Gastroesophageal sphincter (tissue), 4 donors: Measurements from ENCODE around the gene CYP4F22. TPM values are rescaled to one million over a fixed set of nuclear protein-coding genes. Genes with fewer than 3 reads are reported as not detected.
"Not testable (repeated sequence)": the region's sequence is repeated elsewhere in the genome, so short reads cannot be mapped to it uniquely, and the experiment has no call there.

Source experiments
- ATAC-seq: fragments of 150-250 bp; one replicate; pipeline ENCODE4 v1.9.1; 2016; ENCODE audit warnings: mild to moderate bottlenecking, moderate library complexity
- H3K27ac ChIP-seq, 4 donors: fragments of 200-600 bp; sonication (generic) in 3 of 4; 1 replicate in 3 of 4; 2 replicates in 1 of 4; pipeline ENCODE4 v1.5.1; 2016 to 2019
- H3K27me3 ChIP-seq: fragments of 200-600 bp; sonication (generic); one replicate; pipeline ENCODE4 v1.5.1; 2019
- H3K36me3 ChIP-seq, 2 donors: fragments of 200-600 bp; sonication (generic); one replicate each; pipeline ENCODE4 v1.5.1; 2019; ENCODE audit warnings: control low read depth in 1 of 2
- H3K4me1 ChIP-seq, 3 donors: fragments of 200-600 bp; sonication (generic); 1 replicate in 2 of 3; 2 replicates in 1 of 3; pipeline ENCODE4 v1.5.1; 2016 to 2019; ENCODE audit warnings: control low read depth in 2 of 3
- H3K4me3 ChIP-seq, 2 donors: fragments of 200-600 bp; sonication (generic); one replicate each; pipeline ENCODE4 v1.5.1; 2019; ENCODE audit warnings: mild to moderate bottlenecking in 1 of 2, moderate library complexity in 1 of 2
- H3K9me3 ChIP-seq, 3 donors: fragments of 200-600 bp; sonication (generic); one replicate each; pipeline ENCODE4 v1.5.1; 2017 to 2019; ENCODE audit warnings: control low read depth in 2 of 3
- CTCF ChIP-seq, 4 experiments: fragments of 200-600 bp in 2 of 4; fragments of 450-650 bp in 2 of 4; sonication (generic) in 1 of 4; IDR thresholded peaks; one replicate each; pipeline ENCODE4 v1.5.1; 2017 to 2019; ENCODE audit warnings: antibody characterized with exemption in 4 of 4, mild to moderate bottlenecking in 2 of 4, moderate library complexity in 2 of 4
- EP300 ChIP-seq: sonication (generic); formaldehyde crosslinking; IDR thresholded peaks from one replicate; pipeline ENCODE4 v1.6.1; 2017; ENCODE audit warnings: antibody characterized with exemption, mild to moderate bottlenecking
- POLR2A ChIP-seq, 2 donors: fragments of 450-650 bp; IDR thresholded peaks; one replicate each; pipeline ENCODE4 v1.6.1; 2017; ENCODE audit warnings: antibody characterized with exemption in 2 of 2, mild to moderate bottlenecking in 2 of 2, moderate library complexity in 1 of 2
- POLR2AphosphoS5 ChIP-seq: sonication (generic); formaldehyde crosslinking; IDR thresholded peaks from one replicate; pipeline ENCODE4 v1.6.1; 2017; ENCODE audit warnings: antibody characterized with exemption
- WGBS, 2 donors: methylation state at CpG; one replicate each; pipeline ENCODE4 v1.1.5; 2018; ENCODE audit warnings: low coverage in 1 of 2; 5-methylcytosine and 5-hydroxymethylcytosine counted together
- total RNA-seq, 4 donors: library from RNA; depleted of rRNA; stranded (reverse); fragments of >200 nt; gene quantifications; one replicate each; pipeline ENCODE4 v1.1.0, GENCODE V29; 2016

Gene CYP4F22
- total RNA-seq, 4 donors from 2014 or later: 0.19 to 0.47 (median 0.47) TPM; not detected in 1

- WGBS, 2 donors: 58% methylated on average over 3 of the region's 3 CpGs; no CpG with 5 or more reads in 1 of the 2 donors
- Histone ChIP-seq H3K27me3 (peaks cover 67% of the 10 kb centered on the region), H3K27ac (no peak overlapping the region), H3K4me3 (no peak overlapping the region), H3K9me3 (peaks cover 0 to 5% (median 0%) of the 10 kb centered on the region in 3 donors), H3K4me1 (no peaks in the 10 kb centered on the region), H3K36me3 (no peaks in the 10 kb centered on the region)
- no peak for ATAC-seq
- TF ChIP-seq EP300 (no peak), POLR2A (IDR thresholded peaks at IDR 0.05) (no peak), POLR2AphosphoS5 (no peak)
These were observed 19.4 kb downstream of the CYP4F22 start for GRCh38 chr19:15527705-15528104.

GRCh38 chr19:15529774-15530372, 21.5 kb downstream of the CYP4F22 start:
- Histone ChIP-seq H3K4me1 (no peaks in the 10 kb centered on the region), H3K27me3 (peaks cover 65% of the 10 kb centered on the region), H3K36me3 (no peaks in the 10 kb centered on the region), H3K4me3 (no peak overlapping the region), H3K27ac (no peak overlapping the region), H3K9me3 (peaks cover 0 to 2% (median 0%) of the 10 kb centered on the region in 3 donors)
- ATAC-seq: no peak
- TF ChIP-seq POLR2AphosphoS5 (no peak), CTCF (IDR thresholded peaks at IDR 0.05) (no peak), POLR2A (IDR thresholded peaks at IDR 0.05) (no peak), EP300 (no peak)
- 45 to 66% methylated on average over 2 to 4 of the region's 8 CpGs for WGBS, 2 donors

- TF ChIP-seq POLR2A (IDR thresholded peaks at IDR 0.05): no peak
- TF ChIP-seq EP300: no peak
- TF ChIP-seq POLR2AphosphoS5: no peak
- no peak for TF ChIP-seq CTCF (IDR thresholded peaks at IDR 0.05)
- Histone ChIP-seq H3K4me3 (no peak overlapping the region), H3K36me3 (no peaks in the 10 kb centered on the region), H3K27ac (no peak overlapping the region), H3K4me1 (no peaks in the 10 kb centered on the region), H3K9me3 (no peaks in the 10 kb centered on the region), H3K27me3 (peaks cover 72% of the 10 kb centered on the region)
- 50 to 68% methylated on average over 2 of the region's 2 CpGs for WGBS, 2 donors
- no peak for ATAC-seq
These were observed 24.6 kb downstream of the CYP4F22 start for GRCh38 chr19:15532779-15533521.

- H3K27me3 ChIP-seq: peaks cover 72% of the 10 kb centered on the region
- not testable (repeated sequence) for ATAC-seq
- WGBS, 2 donors: 57 to 74% methylated on average over 2 to 4 of the region's 4 CpGs
These were observed 25.2 kb downstream of the CYP4F22 start for GRCh38 chr19:15533522-15533830.

GRCh38 chr19:15534957-15535864, 26.9 kb downstream of the CYP4F22 start:
- Histone ChIP-seq H3K9me3 (peaks cover 0 to 17% (median 0%) of the 10 kb centered on the region in 3 donors), H3K36me3 (no peaks in the 10 kb centered on the region), H3K4me1 (no peaks in the 10 kb centered on the region), H3K4me3 (no peak overlapping the region), H3K27ac (no peak overlapping the region), H3K27me3 (peaks cover 65% of the 10 kb centered on the region)
- WGBS, 2 donors: 56 to 71% methylated on average over 3 to 6 of the region's 6 CpGs
- no peak for ATAC-seq
- TF ChIP-seq POLR2AphosphoS5 (no peak), CTCF (IDR thresholded peaks at IDR 0.05) (no peak), EP300 (no peak), POLR2A (IDR thresholded peaks at IDR 0.05) (no peak)

More at GRCh38 chr19:15533522-15533830, 25.2 kb downstream of the CYP4F22 start:
- H3K4me1 ChIP-seq, H3K27ac ChIP-seq, H3K9me3 ChIP-seq, H3K4me3 ChIP-seq, H3K36me3 ChIP-seq: not testable (repeated sequence)
